Heart left ventricle (tissue), 16 donors: ENCODE measurements around the gene FAM171A1. TPM values are rescaled to one million over a fixed set of nuclear protein-coding genes. Genes with fewer than 3 reads are reported as not detected.

Experiments
- ATAC-seq, 4 donors: fragments of 200-7000 bp; cut with Tn5 transposase; one replicate each; pipeline ENCODE4 v1.9.1; 2020 to 2022; ENCODE audit warnings: moderate library complexity in 4 of 4, mild to moderate bottlenecking in 3 of 4, moderate number of reproducible peaks in 1 of 4
- DNase-seq, 5 donors: peaks; one replicate each; pipeline ENCODE4 v3.0.0-alpha.2; 2020
- H3K27ac ChIP-seq, 12 donors: fragments of 200-600 bp; sonication (generic) in 4 of 12; one replicate each; pipeline versions ENCODE4 v1.5.0 to v1.8.0; 2016 to 2022; ENCODE audit warnings: mild to moderate bottlenecking in 2 of 12
- H3K27me3 ChIP-seq, 9 donors: fragments of 200-600 bp; sonication (generic) in 2 of 9; one replicate each; pipeline versions ENCODE4 v1.5.1 to v1.8.0; 2016 to 2022; ENCODE audit warnings: mild to moderate bottlenecking in 3 of 9
- H3K36me3 ChIP-seq, 9 donors: fragments of 200-600 bp; sonication (generic) in 2 of 9; one replicate each; pipeline versions ENCODE4 v1.5.0 to v1.8.0; 2018 to 2022; ENCODE audit warnings: mild to moderate bottlenecking in 2 of 9
- H3K4me1 ChIP-seq, 12 donors: fragments of 200-600 bp; sonication (generic) in 4 of 12; one replicate each; pipeline versions ENCODE4 v1.5.0 to v1.8.0; 2016 to 2022; ENCODE audit warnings: mild to moderate bottlenecking in 3 of 12
- H3K4me3 ChIP-seq, 12 donors: fragments of 200-600 bp; sonication (generic) in 4 of 12; one replicate each; pipeline versions ENCODE4 v1.5.0 to v1.8.0; 2017 to 2022; ENCODE audit warnings: mild to moderate bottlenecking in 9 of 12, moderate library complexity in 4 of 12
- H3K9me3 ChIP-seq, 12 donors: fragments of 200-600 bp; sonication (generic) in 4 of 12; one replicate each; pipeline versions ENCODE4 v1.5.0 to v1.8.0; 2016 to 2022; ENCODE audit warnings: mild to moderate bottlenecking in 1 of 12
- POLR2A ChIP-seq, 2 donors: fragments of 450-650 bp; IDR thresholded peaks; one replicate each; pipeline ENCODE4 v1.6.1; 2017; ENCODE audit warnings: antibody characterized with exemption in 2 of 2, mild to moderate bottlenecking in 2 of 2, moderate library complexity in 2 of 2
- WGBS, 4 donors: extraction: QIAGEN DNeasy Blood & Tissue Kit in 2 of 4; methylation state at CpG; one replicate each; pipeline versions ENCODE4 v1.1.5 to v1.1.7; 2013 to 2018; 5-methylcytosine and 5-hydroxymethylcytosine counted together
- intact Hi-C, 10 donors: fragments of 100-400 bp; cut with DNase I; formaldehyde crosslinking; loops; one replicate each; pipeline versions ENCODE4 v1.11.1 to v1.14.2; 2022
- polyA plus RNA-seq, 2 donors: library from polyadenylated mRNA; stranded (reverse); fragments of 200-250 nt; gene quantifications; one replicate each; pipeline ENCODE4 v1.2.3, GENCODE V29; 2013
- total RNA-seq, 9 donors: library from RNA; depleted of rRNA in 2 of 9; stranded (reverse); fragments of >200 nt in 2 of 9; fragmentation: NEBNext Ultra II Directional in 3 of 9; extraction: Animal tissue kit (Norgen Biotek cat#: 25700) in 3 of 9; gene quantifications; one replicate each; pipeline versions ENCODE4 v1.1.0 to v1.2.4, GENCODE V29; 2016 to 2023
- TF ChIP-seq, protein P1 (sequence below), 12 donors: fragments of 200-600 bp; sonication (generic) in 4 of 12; IDR thresholded peaks; one replicate each; pipeline versions ENCODE4 v1.5.0 to v1.8.0; 2018 to 2022; ENCODE audit warnings: antibody characterized with exemption in 12 of 12, mild to moderate bottlenecking in 5 of 12
- donor health status: ischemic (EF 13 %, LVEDD 7.1; RV severe dilation, severe dysfunction).
- donor health status: healthy with polysubstance abuse.
- donor health status: DM: no; HTN: yes; CAD: no.
- donor health status: DM: no; HTN: no; CAD: no.
- donor health status: ischemic (EF 25% LVEDD 6.9; RV normal size, moderate dysfunction).
- donor health status: ischemic (EF 25% LVEDD 5.7; RV mildly dilated, moderate dysfunction).
- donor health status: healthy.
- donor health status: DM: yes; HTN: yes; CAD: no.
- donor health status: ischemic (EF 35%, LVEDD 5.7; RV mildly dilated, moderate dysfunction).
- donor health status: nonischemic (EF 11% LVEDD 7.7; RV severe dilation, severe dysfunction).
- donor health status: DM: yes; HTN: yes; CAD: no.
- donor health status: PGD.
- donor health status: ischemic (EF 29% LVEDD 5.4; RV normal size, mild dysfunction).
- donor health status: nonischemic (EF 23%, LVEDD 6.1; RV moderate dilation, normal function).

FAM171A1 gene
- total and polyA plus RNA-seq, 11 donors, result 4.1 to 18.0 (median 9.8) TPM

DNA sequence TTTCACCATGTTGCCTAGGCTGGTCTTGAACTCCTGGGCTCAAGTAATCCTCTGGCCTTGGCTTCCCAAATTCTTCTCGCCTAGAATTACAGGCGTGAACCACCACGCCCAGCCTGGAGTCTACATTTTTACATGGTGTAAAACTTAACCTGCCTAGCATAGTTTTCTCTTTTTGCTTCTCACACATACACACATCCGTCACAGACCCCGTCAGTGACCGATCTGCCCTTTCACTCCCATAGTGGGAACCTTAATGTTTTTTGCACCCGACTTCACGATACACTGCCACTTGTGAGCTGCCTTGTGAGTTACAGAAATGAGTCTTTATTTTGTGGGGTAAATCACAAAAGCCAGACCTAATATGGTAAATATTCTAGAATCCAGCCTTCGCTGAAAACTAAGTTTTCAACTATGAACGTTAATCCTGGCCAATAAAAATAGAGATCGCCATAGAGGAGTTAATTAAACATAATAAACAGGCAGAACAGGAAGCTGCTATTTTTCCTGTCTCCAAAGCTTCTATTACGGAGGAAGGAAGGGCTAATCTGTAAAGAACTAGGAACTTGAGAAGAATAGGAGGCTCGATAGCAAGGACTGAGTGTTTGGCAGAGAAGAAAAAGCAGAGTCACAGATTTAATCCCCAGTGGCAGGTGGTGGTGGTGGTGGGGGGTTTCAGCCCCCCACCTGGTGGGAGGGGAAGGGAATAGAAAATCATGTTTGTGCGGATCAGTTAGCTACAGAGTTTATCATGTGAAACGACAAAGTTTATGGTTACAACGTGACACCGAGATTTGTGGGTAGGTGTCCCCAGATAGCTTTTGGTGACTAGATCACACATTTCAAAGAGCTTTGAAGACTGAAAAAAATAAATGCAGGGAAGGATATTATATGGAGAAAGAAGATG lies 14.7 kb upstream of the FAM171A1 start:
- 55 to 61% (median 57%) methylated on average over 17 of the region's 17 CpGs for WGBS, 4 donors
- peaks cover 0 to 23% (median 6%) of the 10 kb centered on the region in 12 donors for H3K4me1 ChIP-seq
- DNase-seq (no peak), ATAC-seq (peak in 3 of 4 donors; percentile 37 to 82 (median 41))
- peak overlapping the region in 2 of 12 donors; percentile 6 to 24 for H3K4me3 ChIP-seq
- no peaks in the 10 kb centered on the region for H3K36me3 ChIP-seq
- no peaks in the 10 kb centered on the region for H3K9me3 ChIP-seq
- H3K27ac ChIP-seq, result peak overlapping the region in 5 of 12 donors; percentile 36 to 59 (median 48)
- intact Hi-C loops, result loop anchor here in 1 of 10 donors (2.0 kb wide), 1 partner anchor 27 kb away; no protein-coding TSS in a partner anchor
- TF ChIP-seq POLR2A (IDR thresholded peaks at IDR 0.05), result no peak
- TF ChIP-seq, protein P1, sequence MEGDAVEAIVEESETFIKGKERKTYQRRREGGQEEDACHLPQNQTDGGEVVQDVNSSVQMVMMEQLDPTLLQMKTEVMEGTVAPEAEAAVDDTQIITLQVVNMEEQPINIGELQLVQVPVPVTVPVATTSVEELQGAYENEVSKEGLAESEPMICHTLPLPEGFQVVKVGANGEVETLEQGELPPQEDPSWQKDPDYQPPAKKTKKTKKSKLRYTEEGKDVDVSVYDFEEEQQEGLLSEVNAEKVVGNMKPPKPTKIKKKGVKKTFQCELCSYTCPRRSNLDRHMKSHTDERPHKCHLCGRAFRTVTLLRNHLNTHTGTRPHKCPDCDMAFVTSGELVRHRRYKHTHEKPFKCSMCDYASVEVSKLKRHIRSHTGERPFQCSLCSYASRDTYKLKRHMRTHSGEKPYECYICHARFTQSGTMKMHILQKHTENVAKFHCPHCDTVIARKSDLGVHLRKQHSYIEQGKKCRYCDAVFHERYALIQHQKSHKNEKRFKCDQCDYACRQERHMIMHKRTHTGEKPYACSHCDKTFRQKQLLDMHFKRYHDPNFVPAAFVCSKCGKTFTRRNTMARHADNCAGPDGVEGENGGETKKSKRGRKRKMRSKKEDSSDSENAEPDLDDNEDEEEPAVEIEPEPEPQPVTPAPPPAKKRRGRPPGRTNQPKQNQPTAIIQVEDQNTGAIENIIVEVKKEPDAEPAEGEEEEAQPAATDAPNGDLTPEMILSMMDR (IDR thresholded peaks at IDR 0.05), result no peak
- H3K27me3 ChIP-seq, result peaks cover 0 to 8% (median 0%) of the 10 kb centered on the region in 9 donors

DNA sequence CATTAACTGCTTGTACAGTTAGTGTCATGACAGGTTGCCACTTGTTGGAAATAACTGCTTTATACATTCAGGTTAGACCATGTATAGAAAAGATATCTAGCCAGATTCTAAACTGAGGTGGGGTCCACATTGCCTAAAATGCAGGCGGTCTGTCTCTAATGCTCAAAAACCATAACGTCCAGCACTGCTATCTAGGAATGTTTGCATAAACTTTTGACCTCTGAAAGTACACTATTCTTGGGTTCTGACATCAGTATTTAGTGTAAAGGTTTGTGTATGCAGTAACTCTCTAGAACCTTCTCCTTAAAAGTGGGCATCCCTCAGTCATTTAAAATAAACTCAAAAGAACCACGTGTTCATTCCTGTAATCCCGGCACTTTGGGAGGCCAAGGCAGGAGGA lies 10.3 kb upstream of the FAM171A1 start:
- H3K27ac ChIP-seq, result no peak overlapping the region
- no peaks in the 10 kb centered on the region for H3K36me3 ChIP-seq
- intact Hi-C loops, result no loop called here
- WGBS, 4 donors, result 48 to 59% (median 54%) methylated on average over 4 of the region's 4 CpGs
- no peak for TF ChIP-seq POLR2A (IDR thresholded peaks at IDR 0.05)
- TF ChIP-seq, protein P1 (IDR thresholded peaks at IDR 0.05), result no peak
- no peaks in the 10 kb centered on the region for H3K9me3 ChIP-seq
- no peak for ATAC-seq
- H3K27me3 ChIP-seq, result peaks cover 0 to 14% (median 0%) of the 10 kb centered on the region in 9 donors
- no peak for DNase-seq
- peaks cover 0 to 11% (median 1%) of the 10 kb centered on the region in 12 donors for H3K4me1 ChIP-seq
- H3K4me3 ChIP-seq, result no peak overlapping the region

DNA sequence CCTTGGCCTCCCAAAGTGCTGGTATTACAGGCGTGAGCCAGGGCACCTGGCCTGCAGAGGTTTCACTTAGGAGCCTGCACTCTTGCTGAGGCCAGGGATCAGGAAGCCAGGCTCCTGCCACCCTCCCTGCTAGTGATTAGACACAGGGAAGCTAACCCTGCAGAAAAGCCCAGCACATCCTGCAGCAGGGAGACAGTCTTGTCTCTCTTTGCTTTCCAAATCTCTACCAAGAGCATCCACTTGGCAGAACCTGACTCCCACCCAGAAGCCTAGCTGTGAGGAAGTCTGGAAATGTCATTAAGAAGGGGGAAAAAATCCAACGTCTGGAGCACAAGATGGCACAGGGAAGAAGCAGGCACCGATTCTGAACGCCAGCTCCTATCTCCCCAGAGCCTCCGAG lies 8.0 kb upstream of the FAM171A1 start:
- Histone ChIP-seq H3K36me3 (no peaks in the 10 kb centered on the region), H3K4me1 (peaks cover 0 to 5% (median 0%) of the 10 kb centered on the region in 12 donors), H3K27ac (no peak overlapping the region), H3K27me3 (peaks cover 0 to 10% (median 0%) of the 10 kb centered on the region in 9 donors), H3K4me3 (no peak overlapping the region), H3K9me3 (no peaks in the 10 kb centered on the region)
- DNase-seq, result no peak
- intact Hi-C loops, result loop anchor here in 3 of 10 donors (10.0 kb wide), 2 partner anchors 114 to 274 kb away; no protein-coding TSS in a partner anchor
- TF ChIP-seq POLR2A (IDR thresholded peaks at IDR 0.05), result no peak
- TF ChIP-seq, protein P1 (IDR thresholded peaks at IDR 0.05), result no peak
- ATAC-seq, result no peak
- 49 to 69% (median 57%) methylated on average over 5 of the region's 5 CpGs for WGBS, 4 donors

DNA sequence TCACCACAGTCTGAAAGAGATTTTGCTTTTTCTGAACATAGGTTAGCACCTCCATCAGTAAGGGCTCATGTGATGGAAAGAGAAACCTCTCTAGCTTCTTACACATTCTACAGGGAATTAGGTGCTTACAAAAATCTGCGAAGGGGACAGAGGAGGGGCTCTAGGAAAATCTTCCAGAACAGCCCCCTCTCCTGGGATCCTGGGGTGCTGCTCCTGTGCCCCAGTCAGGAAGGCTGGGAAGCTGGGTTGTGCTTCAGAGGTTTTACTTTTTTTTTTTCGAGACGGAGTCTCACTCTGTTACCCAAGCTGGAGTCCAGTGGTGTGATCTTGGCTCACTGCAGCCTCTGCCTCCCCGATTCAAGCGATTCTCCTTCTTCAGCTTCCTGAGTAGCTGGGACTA lies 7.5 kb upstream of the FAM171A1 start:
- intact Hi-C loops, result loop anchor here in 3 of 10 donors (10.0 kb wide), 2 partner anchors 114 to 274 kb away; no protein-coding TSS in a partner anchor
- Histone ChIP-seq H3K4me3 (no peak overlapping the region), H3K27ac (no peak overlapping the region), H3K4me1 (peaks cover 0 to 7% (median 0%) of the 10 kb centered on the region in 12 donors), H3K9me3 (no peaks in the 10 kb centered on the region), H3K27me3 (peaks cover 0 to 10% (median 0%) of the 10 kb centered on the region in 9 donors), H3K36me3 (no peaks in the 10 kb centered on the region)
- TF ChIP-seq, protein P1 (IDR thresholded peaks at IDR 0.05), result no peak
- TF ChIP-seq POLR2A (IDR thresholded peaks at IDR 0.05), result no peak
- WGBS, 4 donors, result 66 to 74% (median 68%) methylated on average over 5 of the region's 5 CpGs
- ATAC-seq (no peak), DNase-seq (no peak)
